Measurements from ENCODE around the gene PDE4D.

The PDE4D gene

GRCh38 chr5:59542306-59542705 lies 351.2 kb downstream of the PDE4D start:
- H3K27ac ChIP-seq: no peak overlapping the region
- no peak for DNase-seq (ENCODE audit: low spot score)
- no peak for TF ChIP-seq CTCF (IDR thresholded peaks at IDR 0.05)

GRCh38 chr5:59540366-59540765 lies 353.2 kb downstream of the PDE4D start:
- H3K27ac ChIP-seq: no peak overlapping the region
- no peak for DNase-seq (ENCODE audit: low spot score)

More at GRCh38 chr5:59542306-59542705, 351.2 kb downstream of the PDE4D start:
- no peak overlapping the region for H3K4me3 ChIP-seq

GRCh38 chr5:59538750-59539121 lies 354.8 kb downstream of the PDE4D start:
- no peak for DNase-seq (ENCODE audit: low spot score)
- TF ChIP-seq CTCF (IDR thresholded peaks at IDR 0.05): no peak
- no peak overlapping the region for H3K4me3 ChIP-seq
- no peak overlapping the region for H3K27ac ChIP-seq

More at GRCh38 chr5:59540366-59540765, 353.2 kb downstream of the PDE4D start:
- TF ChIP-seq CTCF (IDR thresholded peaks at IDR 0.05): no peak
- H3K4me3 ChIP-seq: no peak overlapping the region

GRCh38 chr5:59537961-59538749 lies 355.4 kb downstream of the PDE4D start:
- H3K4me3 ChIP-seq: no peak overlapping the region
- TF ChIP-seq CTCF (IDR thresholded peaks at IDR 0.05): no peak
- no peak overlapping the region for H3K27ac ChIP-seq
- DNase-seq (ENCODE audit: low spot score): no peak

- Histone ChIP-seq H3K27ac (no peak overlapping the region), H3K4me3 (no peak overlapping the region)
- no peak for DNase-seq (ENCODE audit: low spot score)
- no peak for TF ChIP-seq CTCF (IDR thresholded peaks at IDR 0.05)
Observed at GRCh38 chr5:59536875-59537274, 356.7 kb downstream of the PDE4D start.

GRCh38 chr5:59535561-59535960 lies 358.0 kb downstream of the PDE4D start:
- no peak for DNase-seq (ENCODE audit: low spot score)
- Histone ChIP-seq H3K27ac (no peak overlapping the region), H3K4me3 (no peak overlapping the region)
- TF ChIP-seq CTCF (IDR thresholded peaks at IDR 0.05): no peak

GRCh38 chr5:59533730-59534108 lies 359.8 kb downstream of the PDE4D start:
- Histone ChIP-seq H3K4me3 (no peak overlapping the region), H3K27ac (no peak overlapping the region)
- TF ChIP-seq CTCF (IDR thresholded peaks at IDR 0.05): no peak
- no peak for DNase-seq (ENCODE audit: low spot score)
